ENCODE results near the gene GPR176.

GPR176 gene

DNA sequence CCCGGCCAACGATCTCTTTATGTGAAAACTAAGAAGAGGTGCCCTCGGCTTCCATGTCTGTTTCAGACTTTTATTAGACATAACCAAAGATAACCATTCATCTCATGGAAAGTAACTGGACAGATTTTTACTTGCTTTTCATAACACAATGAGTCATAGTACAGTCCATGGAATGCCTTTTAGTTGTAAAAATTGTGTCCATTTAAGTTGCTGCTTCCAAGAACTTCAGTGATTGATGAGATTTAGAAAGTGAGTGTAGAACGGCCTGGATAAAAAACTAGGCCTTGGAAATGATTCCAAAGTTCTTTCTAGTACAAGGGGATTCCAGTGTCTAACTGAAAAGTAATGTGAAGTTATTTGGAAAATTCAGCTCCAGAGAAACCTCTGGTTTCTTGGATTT is 24.7 kb upstream of the GPR176 start:
- Mint-ChIP-seq H3K27ac (no peak overlapping the region), H3K4me1 (ENCODE audit: low read depth) (peaks cover 6% of the 10 kb centered on the region), H3K27me3 (no peaks in the 10 kb centered on the region), H3K36me3 (ENCODE audit: low read depth) (peaks cover 67% of the 10 kb centered on the region), H3K4me3 (no peak overlapping the region), H3K9me3 (no peaks in the 10 kb centered on the region)
- intact Hi-C loops (cut with micrococcal nuclease), result no loop called here

GRCh38 chr15:39942753-39943150 is 22.7 kb upstream of the GPR176 start:
- intact Hi-C loops (cut with micrococcal nuclease), result no loop called here
- Mint-ChIP-seq H3K4me1 (ENCODE audit: low read depth) (peaks cover 26% of the 10 kb centered on the region), H3K9me3 (no peaks in the 10 kb centered on the region), H3K27me3 (no peaks in the 10 kb centered on the region), H3K27ac (no peak overlapping the region), H3K36me3 (ENCODE audit: low read depth) (peaks cover 66% of the 10 kb centered on the region), H3K4me3 (no peak overlapping the region)

- Mint-ChIP-seq H3K27ac (no peak overlapping the region), H3K4me3 (no peak overlapping the region), H3K9me3 (no peaks in the 10 kb centered on the region), H3K4me1 (ENCODE audit: low read depth) (peaks cover 29% of the 10 kb centered on the region), H3K36me3 (ENCODE audit: low read depth) (peaks cover 69% of the 10 kb centered on the region), H3K27me3 (no peaks in the 10 kb centered on the region)
- intact Hi-C loops (cut with micrococcal nuclease), result no loop called here
Observed at GRCh38 chr15:39942101-39942752, 22.2 kb upstream of the GPR176 start.

GRCh38 chr15:39939487-39940452 is 19.7 kb upstream of the GPR176 start:
- H3K27me3 Mint-ChIP-seq, result no peaks in the 10 kb centered on the region
- peak overlapping the region; percentile 13 for H3K4me3 Mint-ChIP-seq
- peaks cover 50% of the 10 kb centered on the region for H3K36me3 Mint-ChIP-seq (ENCODE audit: low read depth)
- peaks cover 45% of the 10 kb centered on the region for H3K4me1 Mint-ChIP-seq (ENCODE audit: low read depth)
- H3K9me3 Mint-ChIP-seq, result no peaks in the 10 kb centered on the region
- intact Hi-C loops (cut with micrococcal nuclease), result no loop called here
- peak overlapping the region; percentile 81 for H3K27ac Mint-ChIP-seq

DNA sequence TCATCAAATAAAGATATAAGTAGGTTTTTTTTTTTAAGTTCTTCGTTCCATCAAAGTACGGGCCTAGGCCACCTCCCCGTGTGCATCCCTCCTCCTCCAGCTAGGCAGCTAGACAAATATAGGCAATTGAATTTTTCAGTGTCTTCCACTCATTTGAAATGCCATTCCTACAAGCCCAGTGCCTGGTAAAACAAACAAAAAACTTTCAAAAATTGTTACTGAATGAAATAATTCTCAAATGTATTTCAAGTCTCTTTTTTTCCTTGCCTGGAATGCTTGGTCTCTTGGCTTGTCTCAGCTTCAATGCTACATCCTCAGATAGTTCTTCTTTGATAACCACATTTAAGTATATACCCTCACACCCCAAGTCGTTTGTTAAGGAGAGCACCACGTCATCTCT is 17.6 kb upstream of the GPR176 start:
- H3K4me3 Mint-ChIP-seq, result no peak overlapping the region
- peaks cover 36% of the 10 kb centered on the region for H3K36me3 Mint-ChIP-seq (ENCODE audit: low read depth)
- peaks cover 58% of the 10 kb centered on the region for H3K4me1 Mint-ChIP-seq (ENCODE audit: low read depth)
- peaks cover 6% of the 10 kb centered on the region for H3K9me3 Mint-ChIP-seq
- peak overlapping the region; percentile 81 for H3K27ac Mint-ChIP-seq
- H3K27me3 Mint-ChIP-seq, result no peaks in the 10 kb centered on the region
- intact Hi-C loops (cut with micrococcal nuclease), result no loop called here

GRCh38 chr15:39936681-39937080 is 16.6 kb upstream of the GPR176 start:
- Mint-ChIP-seq H3K4me3 (no peak overlapping the region), H3K4me1 (ENCODE audit: low read depth) (peaks cover 63% of the 10 kb centered on the region), H3K9me3 (peaks cover 11% of the 10 kb centered on the region), H3K27me3 (no peaks in the 10 kb centered on the region), H3K36me3 (ENCODE audit: low read depth) (peaks cover 31% of the 10 kb centered on the region), H3K27ac (no peak overlapping the region)
- intact Hi-C loops (cut with micrococcal nuclease), result no loop called here

GRCh38 chr15:39936187-39936586 is 16.1 kb upstream of the GPR176 start:
- intact Hi-C loops (cut with micrococcal nuclease), result no loop called here

DNA sequence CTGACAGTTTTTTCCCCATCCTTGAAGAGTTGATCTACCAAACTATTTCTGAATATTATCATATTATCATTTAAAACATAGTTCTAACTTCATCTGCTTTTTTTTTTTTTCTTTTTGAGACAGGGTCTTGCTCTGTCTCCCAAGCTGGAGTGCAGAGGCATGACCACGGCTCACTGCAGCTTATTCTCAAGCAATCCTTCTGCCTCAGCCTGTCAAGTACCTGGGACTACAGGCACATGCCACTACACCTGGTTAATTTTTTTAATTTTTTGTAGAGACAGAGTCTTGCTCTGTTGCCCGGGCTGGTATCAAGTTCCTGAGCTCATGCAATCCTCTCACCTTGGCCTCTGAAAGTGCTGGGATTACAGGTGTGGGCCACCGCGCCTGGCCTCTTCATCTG is 15.2 kb upstream of the GPR176 start:
- Mint-ChIP-seq H3K36me3 (ENCODE audit: low read depth) (peaks cover 23% of the 10 kb centered on the region), H3K9me3 (peaks cover 11% of the 10 kb centered on the region), H3K27me3 (peaks cover under 1% of the 10 kb centered on the region), H3K4me1 (ENCODE audit: low read depth) (peaks cover 62% of the 10 kb centered on the region), H3K4me3 (peak overlapping the region; percentile 30), H3K27ac (peak overlapping the region; percentile 48)
- intact Hi-C loops (cut with micrococcal nuclease), result loop anchor here (2.0 kb wide), 1 partner anchor 14 kb away; the partner anchor contains the start of gene GPR176

More at GRCh38 chr15:39936187-39936586, 16.1 kb upstream of the GPR176 start:
- peak overlapping the region; percentile 48 for H3K27ac Mint-ChIP-seq
- peaks cover 30% of the 10 kb centered on the region for H3K36me3 Mint-ChIP-seq (ENCODE audit: low read depth)
- H3K4me1 Mint-ChIP-seq (ENCODE audit: low read depth), result peaks cover 63% of the 10 kb centered on the region
- H3K4me3 Mint-ChIP-seq, result no peak overlapping the region
- peaks cover 11% of the 10 kb centered on the region for H3K9me3 Mint-ChIP-seq
- H3K27me3 Mint-ChIP-seq, result no peaks in the 10 kb centered on the region

- Mint-ChIP-seq H3K27ac (peak overlapping the region; percentile 90), H3K27me3 (peaks cover 2% of the 10 kb centered on the region), H3K9me3 (peaks cover 11% of the 10 kb centered on the region), H3K36me3 (ENCODE audit: low read depth) (peaks cover 17% of the 10 kb centered on the region), H3K4me3 (peak overlapping the region; percentile 83), H3K4me1 (ENCODE audit: low read depth) (peaks cover 55% of the 10 kb centered on the region)
- intact Hi-C loops (cut with micrococcal nuclease), result loop anchor here (2.0 kb wide), 1 partner anchor 14 kb away; the partner anchor contains the start of gene GPR176
Observed at GRCh38 chr15:39934397-39935071, 14.5 kb upstream of the GPR176 start.

DNA sequence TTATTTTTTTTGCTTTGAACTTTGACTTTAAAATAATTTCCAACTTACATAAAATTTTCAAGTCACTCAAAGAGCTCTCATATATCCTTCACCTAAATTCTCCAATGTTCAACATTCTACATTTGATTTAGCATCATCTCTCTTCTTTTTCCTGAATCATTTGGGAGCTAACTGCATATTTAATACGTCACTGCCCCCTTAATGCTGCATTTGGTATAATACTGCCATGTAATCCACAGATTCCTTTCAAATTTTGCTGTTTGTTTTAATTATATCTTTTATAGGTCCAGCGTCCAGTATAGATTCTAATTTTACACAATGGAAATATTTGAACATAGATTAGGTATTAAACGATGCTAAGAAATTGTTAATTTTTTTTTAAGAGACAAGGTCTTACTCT is 11.5 kb upstream of the GPR176 start:
- Mint-ChIP-seq H3K4me1 (ENCODE audit: low read depth) (peaks cover 34% of the 10 kb centered on the region), H3K27ac (no peak overlapping the region), H3K27me3 (peaks cover 5% of the 10 kb centered on the region), H3K9me3 (peaks cover 11% of the 10 kb centered on the region), H3K4me3 (no peak overlapping the region), H3K36me3 (ENCODE audit: low read depth) (peaks cover 7% of the 10 kb centered on the region)
- intact Hi-C loops (cut with micrococcal nuclease), result no loop called here

DNA sequence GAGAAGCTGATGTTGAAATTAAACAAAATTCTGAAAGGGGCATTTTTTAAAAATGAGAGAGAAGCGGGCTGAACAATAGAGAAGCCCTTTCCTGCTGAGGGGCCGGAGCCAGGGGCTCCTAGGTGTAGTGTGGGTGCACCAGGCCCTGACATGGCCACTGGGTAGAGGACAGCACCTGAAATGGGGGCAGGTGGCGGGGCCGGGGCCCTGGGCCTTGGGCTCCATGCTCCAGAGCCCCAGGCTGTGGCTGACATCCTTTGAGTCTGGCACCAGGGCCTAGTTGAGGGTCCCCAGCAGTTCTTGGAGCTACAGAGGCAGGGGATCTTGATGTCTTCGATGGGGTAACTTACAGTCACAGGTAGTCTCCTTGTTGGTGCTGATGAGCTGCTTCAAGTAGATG is 6.5 kb upstream of the GPR176 start:
- Mint-ChIP-seq H3K27me3 (peaks cover 11% of the 10 kb centered on the region), H3K9me3 (no peaks in the 10 kb centered on the region), H3K36me3 (ENCODE audit: low read depth) (no peaks in the 10 kb centered on the region), H3K4me3 (no peak overlapping the region), H3K27ac (no peak overlapping the region), H3K4me1 (ENCODE audit: low read depth) (peaks cover 21% of the 10 kb centered on the region)
- intact Hi-C loops (cut with micrococcal nuclease), result no loop called here

GRCh38 chr15:39925112-39925842 is 5.2 kb upstream of the GPR176 start:
- H3K4me3 Mint-ChIP-seq, result no peak overlapping the region
- intact Hi-C loops (cut with micrococcal nuclease), result no loop called here
- H3K9me3 Mint-ChIP-seq, result no peaks in the 10 kb centered on the region
- peaks cover 21% of the 10 kb centered on the region for H3K27me3 Mint-ChIP-seq
- H3K27ac Mint-ChIP-seq, result no peak overlapping the region
- peaks cover 27% of the 10 kb centered on the region for H3K4me1 Mint-ChIP-seq (ENCODE audit: low read depth)
- H3K36me3 Mint-ChIP-seq (ENCODE audit: low read depth), result peaks cover 8% of the 10 kb centered on the region

DNA sequence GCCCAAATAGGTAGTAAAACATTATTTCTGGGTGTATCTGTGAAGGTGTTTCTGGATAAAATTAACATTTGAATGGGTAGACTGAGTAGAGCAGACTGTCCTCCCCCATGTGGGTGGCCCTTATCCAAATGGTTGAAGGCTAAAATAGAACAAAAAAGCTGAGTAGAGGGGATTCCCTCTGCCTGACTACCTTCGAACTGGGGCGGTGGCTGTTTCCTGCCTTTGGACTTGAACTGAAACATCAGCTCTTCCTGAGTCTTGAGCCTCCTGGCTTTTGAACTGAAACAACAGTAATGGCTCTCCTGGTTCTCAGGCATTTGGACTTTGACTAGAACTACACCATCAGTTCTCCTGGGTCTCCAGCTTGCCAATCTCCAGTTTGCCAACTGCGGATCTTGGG is 4.4 kb upstream of the GPR176 start:
- H3K4me3 Mint-ChIP-seq, result no peak overlapping the region
- H3K4me1 Mint-ChIP-seq (ENCODE audit: low read depth), result peaks cover 27% of the 10 kb centered on the region
- no peaks in the 10 kb centered on the region for H3K9me3 Mint-ChIP-seq
- intact Hi-C loops (cut with micrococcal nuclease), result no loop called here
- H3K36me3 Mint-ChIP-seq (ENCODE audit: low read depth), result peaks cover 8% of the 10 kb centered on the region
- H3K27me3 Mint-ChIP-seq, result peaks cover 26% of the 10 kb centered on the region
- no peak overlapping the region for H3K27ac Mint-ChIP-seq

All from dendritic cell treated with granulocyte-macrophage colony-stimulating factor and Interleukin-4, amounts not matched to agents 40 ng/mL and 50 ng/mL, for 4 days (primary cell).